HG02970 (cell line): ENCODE results near the gene KLHL10.

Experiments used
- ATAC-seq: cut with Tn5 transposase; IDR thresholded peaks from one replicate; pipeline ENCODE4 v1.9.1; 2021; ENCODE audit warnings: mild to moderate bottlenecking, moderate library complexity, moderate number of reproducible peaks; ENCODE audit not compliant: unreplicated experiment, low FRiP score

KLHL10 gene

GRCh38 chr17:41837761-41838538 is at the start of gene KLHL10:
KLHL10 (plus strand) TSS chr17:41837825; CDS start chr17:41837933, 108 bp downstream.
- ATAC-seq: no peak

- no peak for ATAC-seq
Measured at GRCh38 chr17:41792845-41793783, 44.5 kb upstream of the KLHL10 start.

- ATAC-seq: no peak
Measured at GRCh38 chr17:41793784-41794539, 43.7 kb upstream of the KLHL10 start.

GRCh38 chr17:41794540-41794975 is 43.1 kb upstream of the KLHL10 start:
- no peak for ATAC-seq

- ATAC-seq: no peak
Measured at GRCh38 chr17:41796121-41796895, 41.3 kb upstream of the KLHL10 start.

- no peak for ATAC-seq
Measured at GRCh38 chr17:41797377-41797776, 40.2 kb upstream of the KLHL10 start.

GRCh38 chr17:41799366-41799765 is 38.3 kb upstream of the KLHL10 start:
- ATAC-seq: no peak

- ATAC-seq: no peak
Measured at GRCh38 chr17:41800601-41801373, 36.8 kb upstream of the KLHL10 start.

- ATAC-seq: no peak
Measured at GRCh38 chr17:41801374-41802271, 36.0 kb upstream of the KLHL10 start.

- ATAC-seq: no peak
Measured at GRCh38 chr17:41803049-41804020, 34.3 kb upstream of the KLHL10 start.

- ATAC-seq: no peak
Measured at GRCh38 chr17:41806685-41807445, 30.8 kb upstream of the KLHL10 start.

GRCh38 chr17:41810659-41811548 is 26.7 kb upstream of the KLHL10 start:
- no peak for ATAC-seq

- ATAC-seq: no peak
Measured at GRCh38 chr17:41811549-41812380, 25.9 kb upstream of the KLHL10 start, which contains the start of gene P3H4. P3H4 (minus strand) TSS chr17:41811949; CDS start chr17:41811915, 34 bp downstream.
